ENCODE results near the gene MTMR3. TPM values are rescaled to one million over a fixed set of nuclear protein-coding genes. Genes with fewer than 3 reads are reported as not detected.
A peak's percentile ranks its signal among the peaks of the same experiment; 100 is the strongest.

Gene MTMR3
- total and polyA plus RNA-seq, 2 donors (not counting 1 experiment from before 2014, with no cell fraction given), result 31.7 to 67.8 TPM

DNA sequence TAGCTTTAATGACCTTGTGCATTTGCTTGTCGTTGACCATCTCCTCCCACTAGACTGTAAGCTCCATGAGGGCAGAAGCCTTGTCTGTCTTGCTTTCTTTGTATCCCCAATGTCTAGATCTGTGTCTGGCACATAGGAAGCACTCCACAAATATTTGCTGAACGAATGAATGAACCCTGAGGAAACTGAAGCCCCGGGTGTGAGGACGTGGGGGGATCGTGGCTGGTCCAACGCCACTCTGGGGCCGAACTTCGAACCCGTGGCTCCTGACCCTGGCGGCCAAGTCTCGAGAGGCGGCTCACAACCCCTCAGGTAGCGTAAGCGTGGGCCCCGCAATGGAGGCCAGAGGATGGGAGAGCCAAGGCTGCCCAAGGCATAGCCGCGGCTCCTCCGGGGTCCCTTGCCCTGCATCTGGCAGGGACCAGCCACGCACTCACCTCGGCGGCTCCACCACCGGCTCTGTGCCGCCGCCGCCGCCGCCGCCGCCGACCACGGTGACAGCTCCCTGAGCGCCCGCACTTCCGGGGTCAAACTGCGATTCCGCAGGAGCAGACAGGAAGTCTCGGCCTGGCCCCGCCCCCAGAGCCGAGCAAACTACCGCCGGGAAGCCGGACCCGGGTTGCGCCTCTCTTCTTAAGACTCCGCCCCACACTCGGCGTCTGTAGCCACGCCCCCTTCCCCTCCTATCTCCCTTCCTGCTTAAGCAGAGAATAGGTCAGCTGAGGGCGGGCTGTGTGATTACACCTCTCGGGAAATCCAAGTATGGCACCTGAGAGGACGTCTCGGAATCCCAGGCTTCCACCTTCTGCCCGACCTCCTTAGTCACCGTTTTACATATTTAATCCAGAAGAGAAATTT lies 45.0 kb upstream of the MTMR3 start, which contains the start of gene ASCC2:
Gene ASCC2 (minus strand): TSS at position 534 of the 858 bp plus-strand sequence. CDS start 5,949 bp downstream, outside the sequence.
- H3K79me2 ChIP-seq (ENCODE audit: control insufficient read depth, insufficient read depth, low read length), result peaks cover 48% of the 10 kb centered on the region
- peak within 1 kb of the TSS; percentile 77 for H3K4me2 ChIP-seq (replicated peaks; ENCODE audit: low read depth, low read length, poor library complexity, severe bottlenecking)
- POLR2A ChIA-PET, result interaction anchor here (0.6 to 1.7 kb wide), 3 partner anchors 21 to 71 kb away, joined by 3 to 11 read pairs (median 3); partner anchors contain the start of genes MTMR3 and ZMAT5
- H3K27me3 ChIP-seq (replicated peaks in 1 of 4; ENCODE audit: control extremely low read depth in 1 of 4, control insufficient read depth in 3 of 4, insufficient read depth in 4 of 4, low read length in 3 of 4), result no peaks in the 10 kb centered on the region
- WGBS (ENCODE audit: insufficient coverage), result under 1% methylated on average over 53 of the region's 54 CpGs
- peaks cover 27% of the 10 kb centered on the region for H3K4me1 Mint-ChIP-seq
- TF ChIP-seq, protein P1, sequence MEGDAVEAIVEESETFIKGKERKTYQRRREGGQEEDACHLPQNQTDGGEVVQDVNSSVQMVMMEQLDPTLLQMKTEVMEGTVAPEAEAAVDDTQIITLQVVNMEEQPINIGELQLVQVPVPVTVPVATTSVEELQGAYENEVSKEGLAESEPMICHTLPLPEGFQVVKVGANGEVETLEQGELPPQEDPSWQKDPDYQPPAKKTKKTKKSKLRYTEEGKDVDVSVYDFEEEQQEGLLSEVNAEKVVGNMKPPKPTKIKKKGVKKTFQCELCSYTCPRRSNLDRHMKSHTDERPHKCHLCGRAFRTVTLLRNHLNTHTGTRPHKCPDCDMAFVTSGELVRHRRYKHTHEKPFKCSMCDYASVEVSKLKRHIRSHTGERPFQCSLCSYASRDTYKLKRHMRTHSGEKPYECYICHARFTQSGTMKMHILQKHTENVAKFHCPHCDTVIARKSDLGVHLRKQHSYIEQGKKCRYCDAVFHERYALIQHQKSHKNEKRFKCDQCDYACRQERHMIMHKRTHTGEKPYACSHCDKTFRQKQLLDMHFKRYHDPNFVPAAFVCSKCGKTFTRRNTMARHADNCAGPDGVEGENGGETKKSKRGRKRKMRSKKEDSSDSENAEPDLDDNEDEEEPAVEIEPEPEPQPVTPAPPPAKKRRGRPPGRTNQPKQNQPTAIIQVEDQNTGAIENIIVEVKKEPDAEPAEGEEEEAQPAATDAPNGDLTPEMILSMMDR (IDR thresholded peaks at IDR 0.05), result no peak
- no peak for TF ChIP-seq EZH2 (IDR thresholded peaks at IDR 0.05; ENCODE audit: borderline replicate concordance, insufficient read depth, low read depth, low read length, poor library complexity, severe bottlenecking)
- peak; percentile 100 for ATAC-seq (ENCODE audit: low read depth)
- H3K4me3 ChIP-seq (ENCODE audit: control extremely low read depth in 1 of 5, extremely low read depth in 1 of 5, insufficient read depth in 1 of 5, low read depth in 2 of 5, low read length in 4 of 5), result peak within 1 kb of the TSS; percentile 75 to 96 (median 91)
- H3K9me3 ChIP-seq (ENCODE audit: control extremely low read depth in 1 of 3, control insufficient read depth in 2 of 3, insufficient read depth in 1 of 3, low read length in 2 of 3), result no peaks in the 10 kb centered on the region
- H3K4me3 Mint-ChIP-seq, result peak within 1 kb of the TSS; percentile 93
- H3K9ac ChIP-seq (ENCODE audit: low read length), result peak within 1 kb of the TSS; percentile 80
- H3K27ac ChIP-seq (ENCODE audit: low read length in 2 of 2), result peak within 1 kb of the TSS; percentile 80 to 91
- H3K4me1 ChIP-seq (ENCODE audit: control insufficient read depth in 2 of 2, insufficient read depth in 2 of 2, low read length in 2 of 2), result peaks cover 15 to 19% of the 10 kb centered on the region in 2 donors
- H4K20me1 ChIP-seq (ENCODE audit: control insufficient read depth, insufficient read depth, low read length, poor library complexity, severe bottlenecking), result peaks cover 19% of the 10 kb centered on the region
- H3K27ac Mint-ChIP-seq, result peak within 1 kb of the TSS; percentile 96
- peak; percentile 99 for DNase-seq
- H3K9me3 Mint-ChIP-seq (ENCODE audit: insufficient read depth), result no peaks in the 10 kb centered on the region
- H2AFZ ChIP-seq (ENCODE audit: insufficient read depth, low read depth, low read length, poor library complexity, severe bottlenecking), result peak within 1 kb of the TSS; percentile 83
- intact Hi-C loops (cut with micrococcal nuclease), result loop anchor here (1.0 to 5.0 kb wide), 5 partner anchors 45 to 1129 kb away; partner anchors contain the start of genes MORC2, MTMR3, NF2 and NIPSNAP1
- CTCF ChIA-PET, result interaction anchor here (1.1 to 2.2 kb wide), 2 partner anchors 168 to 214 kb away, joined by 4 to 6 read pairs; no protein-coding TSS in a partner anchor
- H3K27me3 Mint-ChIP-seq, result peaks cover 4% of the 10 kb centered on the region
- H3K36me3 ChIP-seq (replicated peaks in 1 of 2; ENCODE audit: control extremely low read depth in 1 of 2, control insufficient read depth in 1 of 2, extremely low read depth in 1 of 2, insufficient read depth in 2 of 2, low read length in 1 of 2), result peaks cover 0 to 11% of the 10 kb centered on the region in 2 experiments
